SK-N-SH (cell line): ENCODE data around the gene CIPC. TPM values are rescaled to one million over a fixed set of nuclear protein-coding genes. Genes with fewer than 3 reads are reported as not detected.

Experiments
- CTCF ChIA-PET: fragments of 300-600, 350-600 bp; formaldehyde crosslinking; extraction: SDS; loops from one replicate; lab custom pipeline; 2021; lab: Yijun Ruan, JAX
- POLR2A ChIA-PET: fragments of 350-600 bp; sonication (Branson Sonifier 250); formaldehyde crosslinking; extraction: SDS; loops from one replicate; lab custom pipeline; 2020; ENCODE audit warnings: antibody characterized with exemption, inconsistent platforms; lab: Yijun Ruan, JAX
- DNase-seq: peaks from one replicate; pipeline ENCODE4 v3.0.0; 2012
- H2AFZ ChIP-seq: fragments of 200-600 bp; sonication (generic); 2 replicates; pipeline ENCODE4 v1.8.1; 2016; ENCODE audit warnings: antibody characterized with exemption, mild to moderate bottlenecking, low read depth
- H3F3A ChIP-seq: fragments of 200-600 bp; sonication (generic); replicated peaks from 2 replicates; pipeline ENCODE3; 2016; ENCODE audit warnings: antibody characterized with exemption, mild to moderate bottlenecking; ENCODE audit not compliant: insufficient read depth
- H3K27ac ChIP-seq, 2 experiments: fragments of 200-500 bp in 1 of 2; fragments of 200-600 bp in 1 of 2; sonication (Bioruptor generic) in 1 of 2; sonication (generic), shearing (Covaris generic) in 1 of 2; 2 replicates each; pipeline versions ENCODE4 v1.5.1 to v1.6.1; 2014 to 2016; ENCODE audit warnings: low read depth in 2 of 2, inconsistent platforms in 1 of 2, low read length in 1 of 2, mild to moderate bottlenecking in 1 of 2, mixed read lengths in 1 of 2
- H3K27me3 ChIP-seq: fragments of 200-600 bp; sonication (generic), shearing (Covaris generic); 2 replicates; pipeline ENCODE4 v1.6.1; 2016; ENCODE audit warnings: mixed run types; ENCODE audit not compliant: insufficient read depth
- H3K36me3 ChIP-seq, 2 experiments: fragments of 200-500 bp in 1 of 2; fragments of 200-600 bp in 1 of 2; sonication (Bioruptor generic) in 1 of 2; sonication (generic) in 1 of 2; replicated peaks in 1 of 2; 2 replicates each; pipeline versions ENCODE3 to v1.5.1; 2014 to 2016; ENCODE audit warnings: low read length in 1 of 2, mild to moderate bottlenecking in 1 of 2; ENCODE audit not compliant: insufficient read depth in 2 of 2, control insufficient read depth in 1 of 2
- H3K4me1 ChIP-seq, 2 experiments: fragments of 200-500 bp in 1 of 2; fragments of 200-600 bp in 1 of 2; sonication (Bioruptor generic) in 1 of 2; sonication (generic), shearing (Covaris generic) in 1 of 2; 2 replicates each; pipeline versions ENCODE4 v1.5.1 to v1.6.1; 2014 to 2016; ENCODE audit warnings: low read depth in 1 of 2, low read length in 1 of 2, mixed run types in 1 of 2; ENCODE audit not compliant: insufficient read depth in 2 of 2, control insufficient read depth in 1 of 2
- H3K4me2 ChIP-seq: fragments of 200-600 bp; sonication (generic), shearing (Covaris generic); 2 replicates; pipeline ENCODE4 v1.6.1; 2017; ENCODE audit warnings: mixed run types
- H3K4me3 ChIP-seq, 2 experiments: fragments of 200-500 bp in 1 of 2; fragments of 200-600 bp in 1 of 2; sonication (Bioruptor generic) in 1 of 2; sonication (generic), shearing (Covaris generic) in 1 of 2; 2 replicates each; pipeline versions ENCODE4 v1.5.1 to v1.8.1; 2014 to 2016; ENCODE audit warnings: low read depth in 2 of 2, inconsistent platforms in 1 of 2, low read length in 1 of 2, mild to moderate bottlenecking in 1 of 2, mixed read lengths in 1 of 2, moderate library complexity in 1 of 2
- H3K79me2 ChIP-seq: fragments of 200-600 bp; sonication (generic); 2 replicates; pipeline ENCODE4 v1.8.1; 2017; ENCODE audit warnings: mild to moderate bottlenecking; ENCODE audit not compliant: insufficient read depth
- H3K9ac ChIP-seq: fragments of 200-600 bp; sonication (generic); 2 replicates; pipeline ENCODE4 v1.6.1; 2017; ENCODE audit warnings: mixed run types
- H3K9me2 ChIP-seq: fragments of 200-600 bp; sonication (generic); 2 replicates; pipeline ENCODE4 v1.6.1; 2017; ENCODE audit warnings: mixed run types
- H3K9me3 ChIP-seq: fragments of 200-600 bp; sonication (generic); 2 replicates; pipeline ENCODE4 v1.6.1; 2017; ENCODE audit warnings: mixed run types, mild to moderate bottlenecking, moderate library complexity
- H4K20me1 ChIP-seq: fragments of 200-600 bp; sonication (generic); 2 replicates; pipeline ENCODE4 v1.6.1; 2017; ENCODE audit warnings: mild to moderate bottlenecking, mixed run types; ENCODE audit not compliant: insufficient read depth
- ELF1 ChIP-seq: IDR thresholded peaks from 2 replicates; pipeline ENCODE4 v1.4.0; 2012
- EP300 ChIP-seq, 2 experiments: IDR thresholded peaks; 2 replicates each; pipeline versions ENCODE4 v1.4.0 to v1.6.1; 2012; ENCODE audit warnings: borderline replicate concordance in 1 of 2, low read depth in 1 of 2, low read length in 1 of 2
- GATA2 ChIP-seq: sonication (generic); formaldehyde crosslinking; IDR thresholded peaks from 2 replicates; pipeline ENCODE4 v1.5.0; 2020; ENCODE audit warnings: mild to moderate bottlenecking, missing genetic modification reagents
- POLR2AphosphoS5 ChIP-seq: IDR thresholded peaks from 2 replicates; pipeline ENCODE4 v1.6.1; 2012; ENCODE audit warnings: low read depth, low read length
- RAD21 ChIP-seq: IDR thresholded peaks from 2 replicates; pipeline ENCODE4 v1.6.1; 2012; ENCODE audit warnings: mild to moderate bottlenecking, low read length
- TCF12 ChIP-seq: IDR thresholded peaks from 2 replicates; pipeline ENCODE4 v1.4.0; 2012
- WGBS: methylation state at CpG from one replicate; pipeline ENCODE4 v1.1.6; 2017; ENCODE audit warnings: low lambda C conversion rate; 5-methylcytosine and 5-hydroxymethylcytosine counted together
- polyA plus RNA-seq, 3 experiments: library from polyadenylated mRNA; depleted of rRNA; stranded (reverse); fragments of >200 nt; gene quantifications; 2 replicates each; pipeline ENCODE4 v1.2.3, GENCODE V29; 2012
- TF ChIP-seq, protein P1 (sequence below): IDR thresholded peaks from 2 replicates; pipeline ENCODE4 v1.4.0; 2012; ENCODE audit warnings: low read depth, borderline replicate concordance

Gene CIPC
- polyA plus RNA-seq, 1 of the 3 experiments (the other 2 are of a cell fraction), result 6.5 TPM

DNA sequence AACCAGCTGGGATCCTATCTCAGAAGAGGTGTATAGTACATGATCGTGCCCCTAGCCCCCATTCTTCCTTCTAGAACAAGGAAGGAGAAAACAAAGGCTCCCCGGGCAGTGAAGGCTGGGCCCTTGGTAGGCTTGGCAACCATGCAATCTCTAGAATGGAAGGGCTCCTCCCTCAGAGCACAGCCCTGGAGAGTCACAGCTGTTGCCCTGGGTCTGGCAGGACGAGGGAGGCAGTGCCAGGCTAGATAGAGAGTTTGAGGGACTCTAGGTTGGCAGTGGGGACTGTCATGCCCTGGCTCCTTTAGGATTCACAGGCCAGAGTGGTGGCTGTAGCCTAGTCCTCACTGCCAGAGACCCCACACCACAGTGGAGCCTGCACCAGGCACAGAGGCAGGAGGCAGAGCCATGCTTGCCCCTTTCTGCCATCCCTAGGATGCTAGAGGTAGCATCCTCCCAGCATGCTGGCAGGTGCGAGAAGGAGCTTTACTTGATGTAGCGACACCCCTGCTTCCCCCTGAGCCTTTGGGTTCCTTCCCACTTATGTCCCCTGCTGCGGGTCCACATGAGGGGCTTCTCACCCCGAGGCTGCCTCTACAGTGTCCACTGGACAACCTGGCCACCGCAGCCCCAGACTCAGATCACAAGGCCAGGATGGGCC is 33.4 kb upstream of the CIPC start:
- Histone ChIP-seq H3K79me2 (no peaks in the 10 kb centered on the region), H3F3A (no peaks in the 10 kb centered on the region), H3K27me3 (no peaks in the 10 kb centered on the region), H3K36me3 (no peaks in the 10 kb centered on the region), H3K4me2 (no peak overlapping the region), H3K4me3 (no peak overlapping the region), H3K9me3 (no peaks in the 10 kb centered on the region), H2AFZ (no peak overlapping the region), H3K4me1 (peaks cover 0 to 11% of the 10 kb centered on the region in 2 experiments; a peak in 1 of 4 replicates), H4K20me1 (no peaks in the 10 kb centered on the region), H3K9ac (no peak overlapping the region), H3K27ac (no peak overlapping the region)
- POLR2A ChIA-PET, result no interaction called here
- 82% methylated on average over 6 of the region's 8 CpGs for WGBS
- no peak for DNase-seq
- TF ChIP-seq RAD21 (no peak), ELF1 (no peak), TCF12 (no peak), EP300 (IDR thresholded peaks at IDR 0.05; ENCODE audit: borderline replicate concordance in 1 of 2, low read depth in 1 of 2, low read length in 1 of 2) (no peak), GATA2 (no peak)
- TF ChIP-seq, protein P1, sequence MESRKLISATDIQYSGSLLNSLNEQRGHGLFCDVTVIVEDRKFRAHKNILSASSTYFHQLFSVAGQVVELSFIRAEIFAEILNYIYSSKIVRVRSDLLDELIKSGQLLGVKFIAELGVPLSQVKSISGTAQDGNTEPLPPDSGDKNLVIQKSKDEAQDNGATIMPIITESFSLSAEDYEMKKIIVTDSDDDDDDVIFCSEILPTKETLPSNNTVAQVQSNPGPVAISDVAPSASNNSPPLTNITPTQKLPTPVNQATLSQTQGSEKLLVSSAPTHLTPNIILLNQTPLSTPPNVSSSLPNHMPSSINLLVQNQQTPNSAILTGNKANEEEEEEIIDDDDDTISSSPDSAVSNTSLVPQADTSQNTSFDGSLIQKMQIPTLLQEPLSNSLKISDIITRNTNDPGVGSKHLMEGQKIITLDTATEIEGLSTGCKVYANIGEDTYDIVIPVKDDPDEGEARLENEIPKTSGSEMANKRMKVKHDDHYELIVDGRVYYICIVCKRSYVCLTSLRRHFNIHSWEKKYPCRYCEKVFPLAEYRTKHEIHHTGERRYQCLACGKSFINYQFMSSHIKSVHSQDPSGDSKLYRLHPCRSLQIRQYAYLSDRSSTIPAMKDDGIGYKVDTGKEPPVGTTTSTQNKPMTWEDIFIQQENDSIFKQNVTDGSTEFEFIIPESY, result no peak
- TF ChIP-seq, all 33 proteins: peak for 0
- no peaks in the 10 kb centered on the region for H3K9me2 ChIP-seq
- CTCF ChIA-PET, result interaction anchor here (1.1 to 18.3 kb wide), 8 partner anchors 11 to 355 kb away, joined by 3 to 764 read pairs (median 7); no protein-coding TSS in a partner anchor

- TF ChIP-seq POLR2AphosphoS5, result no peak
- peak; percentile 80 for TF ChIP-seq GATA2
- no peak for TF ChIP-seq ELF1
- H2AFZ ChIP-seq, result no peak overlapping the region
- no peak overlapping the region for H3K9ac ChIP-seq
- CTCF ChIA-PET, result interaction anchor here (1.1 to 18.3 kb wide), 5 partner anchors 12 to 194 kb away, joined by 3 to 764 read pairs (median 45); no protein-coding TSS in a partner anchor
- peaks cover 0 to 14% of the 10 kb centered on the region in 2 experiments; a peak in 2 of 4 replicates for H3K4me1 ChIP-seq
- no peaks in the 10 kb centered on the region for H3K27me3 ChIP-seq
- H3K9me3 ChIP-seq, result no peaks in the 10 kb centered on the region
- 84% methylated on average over 5 of the region's 6 CpGs for WGBS
- H4K20me1 ChIP-seq, result no peaks in the 10 kb centered on the region
- POLR2A ChIA-PET, result no interaction called here
- H3K4me3 ChIP-seq, result no peak overlapping the region
- no peak for DNase-seq
- H3K79me2 ChIP-seq, result no peaks in the 10 kb centered on the region
- H3K4me2 ChIP-seq, result no peak overlapping the region
- H3K36me3 ChIP-seq, result no peaks in the 10 kb centered on the region
- peak overlapping the region in 1 of 2 experiments; percentile 52; a peak in 2 of 4 replicates for H3K27ac ChIP-seq
- no peaks in the 10 kb centered on the region for H3K9me2 ChIP-seq
- no peaks in the 10 kb centered on the region for H3F3A ChIP-seq
These were observed 32.0 kb upstream of the CIPC start for GRCh38 chr14:77065851-77066577.
